Endothelial cell of umbilical vein (primary cell): ENCODE results near the gene SEMA7A. TPM values are rescaled to one million over a fixed set of nuclear protein-coding genes. Genes with fewer than 3 reads are reported as not detected.

Source experiments
- BruUV-seq: library from RNA; stranded (reverse); fragments of 400-500 nt; replicated peaks from 2 replicates; lab custom pipeline; 2021; lab: Mats Ljungman, UMichigan
- CTCF ChIA-PET: fragments of 300-600, 350-600 bp; sonication (Branson Sonifier 250); formaldehyde crosslinking; loops from one replicate; lab custom pipeline; 2021; ENCODE audit warnings: antibody characterized with exemption, inconsistent platforms; lab: Charles Lee
- POLR2A ChIA-PET: fragments of 300-600, 350-600 bp; sonication (Branson Sonifier 250); formaldehyde crosslinking; loops from one replicate; lab custom pipeline; 2021; ENCODE audit warnings: antibody characterized with exemption, inconsistent platforms; lab: Charles Lee
- DNase-seq: peaks from one replicate; pipeline ENCODE4 v3.0.0-alpha.2; 2011; ENCODE audit warnings: low read depth, low spot score
- FAIRE-seq: peaks from 2 replicates; lab custom pipeline; 2011; peaks lifted over from hg19 to GRCh38; lab: Jason Lieb, UNC
- H2AFZ ChIP-seq: 2 replicates; pipeline ENCODE4 v1.6.0; 2012; ENCODE audit warnings: low read depth, low read length, control low read depth, inconsistent platforms
- H3K27ac ChIP-seq: 2 replicates; pipeline ENCODE4 v1.5.1; 2011; ENCODE audit warnings: low read depth, mild to moderate bottlenecking, control low read depth, low read length, moderate library complexity; ENCODE audit not compliant: insufficient read depth
- H3K27me3 ChIP-seq, 2 experiments: 2 replicates each; pipeline versions ENCODE4 v1.6.0 to v1.6.1; 2011; ENCODE audit warnings: low read length in 2 of 2, mixed read lengths in 1 of 2; ENCODE audit not compliant: control insufficient read depth in 2 of 2, insufficient read depth in 2 of 2
- H3K36me3 ChIP-seq, 2 experiments: 2 replicates in 1 of 2; 3 replicates in 1 of 2; pipeline ENCODE4 v1.5.1; 2011; ENCODE audit warnings: low read length in 2 of 2, mild to moderate bottlenecking in 1 of 2, moderate library complexity in 1 of 2; ENCODE audit not compliant: control insufficient read depth in 2 of 2, insufficient read depth in 2 of 2; ENCODE audit errors: extremely low read depth in 1 of 2
- H3K4me1 ChIP-seq: 3 replicates; pipeline ENCODE4 v1.5.1; 2011; ENCODE audit warnings: mild to moderate bottlenecking, low read length; ENCODE audit not compliant: control insufficient read depth, insufficient read depth; ENCODE audit errors: extremely low read depth
- H3K4me2 ChIP-seq: 2 replicates; pipeline ENCODE4 v1.6.1; 2011; ENCODE audit warnings: low read length, control low read depth, mixed read lengths; ENCODE audit not compliant: insufficient read depth
- H3K4me3 ChIP-seq, 3 experiments: fragments of 200-600 bp in 1 of 3; sonication (generic), shearing (Covaris generic) in 1 of 3; replicated peaks in 1 of 3; 2 replicates each; pipeline ENCODE4 v1.5.1; 2011 to 2016; ENCODE audit warnings: control low read depth in 3 of 3, low read length in 3 of 3, mild to moderate bottlenecking in 2 of 3, inconsistent platforms in 1 of 3, low read depth in 1 of 3, moderate library complexity in 1 of 3; ENCODE audit not compliant: insufficient read depth in 1 of 3
- H3K79me2 ChIP-seq: 2 replicates; pipeline ENCODE4 v1.6.0; 2012; ENCODE audit warnings: low read length, inconsistent platforms; ENCODE audit not compliant: control insufficient read depth, insufficient read depth
- H3K9ac ChIP-seq: replicated peaks from 2 replicates; pipeline ENCODE3; 2011; ENCODE audit warnings: low read length, control low read depth; ENCODE audit not compliant: insufficient read depth; ENCODE audit errors: extremely low read depth
- H3K9me1 ChIP-seq: replicated peaks from 3 replicates; pipeline ENCODE4 v1.6.0; 2011; ENCODE audit warnings: mild to moderate bottlenecking, low read length; ENCODE audit not compliant: control insufficient read depth, insufficient read depth; ENCODE audit errors: extremely low read depth
- H3K9me3 ChIP-seq: replicated peaks from 2 replicates; pipeline ENCODE4 v1.5.1; 2012; ENCODE audit warnings: low read length, inconsistent platforms; ENCODE audit not compliant: control insufficient read depth, insufficient read depth
- H4K20me1 ChIP-seq: replicated peaks from 2 replicates; pipeline ENCODE3; 2011; ENCODE audit warnings: mild to moderate bottlenecking, low read length; ENCODE audit not compliant: control insufficient read depth, insufficient read depth; ENCODE audit errors: extremely low read depth
- EZH2 ChIP-seq: IDR thresholded peaks from 2 replicates; pipeline ENCODE4 v1.6.1; 2012; ENCODE audit warnings: borderline replicate concordance, low read depth, mild to moderate bottlenecking, moderate library complexity, low read length, inconsistent platforms; ENCODE audit not compliant: severe bottlenecking
- GATA2 ChIP-seq: IDR thresholded peaks from 2 replicates; pipeline ENCODE4 v1.7.0; 2011; ENCODE audit warnings: low read depth, mild to moderate bottlenecking, moderate library complexity, mixed read lengths, low read length; ENCODE audit not compliant: insufficient read length, insufficient read depth
- JUN ChIP-seq: IDR thresholded peaks from 2 replicates; pipeline ENCODE4 v1.6.1; 2011; ENCODE audit warnings: borderline replicate concordance, low read depth; ENCODE audit not compliant: insufficient read length, insufficient read depth
- MYC ChIP-seq: IDR thresholded peaks from one replicate; pipeline ENCODE4 v1.6.1; 2011; ENCODE audit warnings: mild to moderate bottlenecking, low read depth, low read length
- POLR2A ChIP-seq: IDR thresholded peaks from 2 replicates; pipeline ENCODE4 v1.6.1; 2012; ENCODE audit warnings: low read depth, mild to moderate bottlenecking, control low read depth, low read length
- POLR2AphosphoS5 ChIP-seq: IDR thresholded peaks from 2 replicates; pipeline ENCODE4 v1.6.1; 2012; ENCODE audit warnings: low read depth, mild to moderate bottlenecking, control low read depth, low read length, moderate library complexity; ENCODE audit not compliant: insufficient read depth
- dilution Hi-C: fragments of 300-500 bp; cut with MboI; formaldehyde crosslinking; loops from one replicate; pipeline ENCODE4 v1.15.0; 2019; ENCODE audit warnings: low sequenced_read_pairs; ENCODE audit not compliant: extremely low pct_ligation_motif_present
- intact Hi-C: fragments of 100-400 bp; cut with micrococcal nuclease; formaldehyde crosslinking; loops from one replicate; pipeline ENCODE4 v1.10.0; 2022
- polyA plus RNA-seq, 4 experiments: library from polyadenylated mRNA; depleted of rRNA in 3 of 4; stranded (reverse) in 3 of 4; unstranded in 1 of 4; fragments of >200 nt; gene quantifications; 2 replicates each; pipeline versions ENCODE4 v1.2.1 to v1.2.3, GENCODE V29; 2011 to 2012; ENCODE audit warnings: missing spikeins in 1 of 4
- total RNA-seq: library from RNA; stranded (reverse); gene quantifications from 2 replicates; pipeline ENCODE4 v1.2.3, GENCODE V29; 2021
- TF ChIP-seq, protein P1 (sequence below): IDR thresholded peaks from 2 replicates; pipeline ENCODE4 v1.6.1; 2011; ENCODE audit not compliant: insufficient read depth, insufficient read length

The SEMA7A gene
- total and polyA plus RNA-seq, 2 donors (not counting 3 experiments of a cell fraction or from before 2014, with no cell fraction given), result 1.7 to 2.0 TPM

DNA sequence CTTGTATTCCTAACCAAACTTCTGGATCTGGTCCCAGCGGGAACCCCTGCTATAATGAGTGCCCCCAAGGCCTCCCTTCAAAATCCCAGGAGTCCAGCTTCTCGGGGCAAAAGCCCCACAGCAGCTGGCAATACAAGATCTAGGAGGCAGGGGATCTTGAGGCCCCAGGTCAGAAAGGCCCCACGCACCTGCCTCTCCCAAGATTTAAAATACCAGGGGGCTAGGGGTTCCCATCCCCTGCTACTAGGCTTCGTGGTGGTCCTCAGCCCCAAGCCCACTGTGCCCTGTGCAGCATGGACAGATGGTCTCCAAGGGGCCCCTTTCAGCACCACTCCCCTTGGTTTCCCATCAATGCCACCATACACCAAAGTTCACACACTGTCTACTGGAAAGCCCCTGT lies 50.5 kb downstream of the SEMA7A start:
- no peak overlapping the region for H3K4me2 ChIP-seq
- intact Hi-C loops, result loop anchor here (2.0 kb wide), 1 partner anchor 20 kb away; no protein-coding TSS in a partner anchor
- no peaks in the 10 kb centered on the region for H3K27me3 ChIP-seq
- dilution Hi-C loops, result no loop called here
- FAIRE-seq (no peak), DNase-seq (no peak)
- ChIA-PET POLR2A (no interaction called here), CTCF (interaction anchor here (0.7 to 13.9 kb wide), 10 partner anchors 52 to 385 kb away, joined by 3 to 313 read pairs (median 8); no protein-coding TSS in a partner anchor)
- H3K36me3 ChIP-seq, result no peaks in the 10 kb centered on the region
- H3K79me2 ChIP-seq, result no peaks in the 10 kb centered on the region
- no peaks in the 10 kb centered on the region for H3K9me1 ChIP-seq
- BruUV-seq, result no TSS peak
- no peak overlapping the region for H3K4me3 ChIP-seq
- no peak overlapping the region for H3K9ac ChIP-seq
- no peak overlapping the region for H3K27ac ChIP-seq
- H4K20me1 ChIP-seq, result no peaks in the 10 kb centered on the region
- H2AFZ ChIP-seq, result no peak overlapping the region
- H3K9me3 ChIP-seq, result no peaks in the 10 kb centered on the region
- H3K4me1 ChIP-seq, result peaks cover 28% of the 10 kb centered on the region
- TF ChIP-seq POLR2AphosphoS5 (no peak), EZH2 (no peak), GATA2 (no peak), MYC (no peak), JUN (no peak), POLR2A (no peak)
- TF ChIP-seq, protein P1, sequence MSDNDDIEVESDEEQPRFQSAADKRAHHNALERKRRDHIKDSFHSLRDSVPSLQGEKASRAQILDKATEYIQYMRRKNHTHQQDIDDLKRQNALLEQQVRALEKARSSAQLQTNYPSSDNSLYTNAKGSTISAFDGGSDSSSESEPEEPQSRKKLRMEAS, result no peak
